Motor neuron (in vitro differentiated cells): ENCODE data around the gene WNT8B. TPM values are rescaled to one million over a fixed set of nuclear protein-coding genes. Genes with fewer than 3 reads are reported as not detected.

ENCODE experiments used
- ATAC-seq, 8 experiments: fragments of 200-7000 bp; cut with Tn5 transposase; replicated peaks in 6 of 8; 2 replicates each; pipeline ENCODE4 v1.8.0; 2021; ENCODE audit warnings: mild to moderate bottlenecking in 8 of 8, moderate library complexity in 8 of 8
- H3K27ac ChIP-seq, 2 donors: fragments of 250-450 bp; sonication (Bioruptor Pico); 2 replicates each; pipeline ENCODE4 v1.9.0; 2021; ENCODE audit warnings: antibody characterized with exemption in 2 of 2, mild to moderate bottlenecking in 2 of 2, moderate library complexity in 1 of 2
- H3K4me1 ChIP-seq, 2 donors: fragments of 250-450 bp; sonication (Bioruptor Pico); replicated peaks in 1 of 2; 2 replicates each; pipeline ENCODE4 v1.6.1; 2021; ENCODE audit warnings: antibody characterized with exemption in 2 of 2, mild to moderate bottlenecking in 2 of 2, moderate library complexity in 1 of 2
- H3K4me3 ChIP-seq, 5 donors: fragments of 250-450 bp; sonication (Bioruptor Pico); 2 replicates each; pipeline ENCODE4 v1.9.0; 2021; ENCODE audit warnings: antibody characterized with exemption in 5 of 5, mild to moderate bottlenecking in 5 of 5, moderate library complexity in 4 of 5
- WGBS, 10 experiments: fragments of 450-650 bp; shearing (Covaris generic); methylation state at CpG; one replicate each; pipeline ENCODE4 v1.0.0; 2022; 5-methylcytosine and 5-hydroxymethylcytosine counted together
- in situ Hi-C, 9 experiments: fragments of 400-800 bp; cut with MboI; loops; one replicate each; pipeline ENCODE4 v1.15.0; 2021; ENCODE audit warnings: low sequenced_read_pairs in 9 of 9, low pct_unique_long_range_greater_than_20kb in 2 of 9; ENCODE audit not compliant: unreplicated experiment in 9 of 9
- total RNA-seq, 8 experiments: library from RNA; unstranded; fragments of 300-600 nt; gene quantifications; 2 replicates each; pipeline versions ENCODE4 v1.2.3 to v1.2.4, GENCODE V29; 2022

The WNT8B gene
- total RNA-seq, 8 experiments from 2014 or later: 0.16 to 1.4 (median 0.32) TPM; not detected in 2

DNA sequence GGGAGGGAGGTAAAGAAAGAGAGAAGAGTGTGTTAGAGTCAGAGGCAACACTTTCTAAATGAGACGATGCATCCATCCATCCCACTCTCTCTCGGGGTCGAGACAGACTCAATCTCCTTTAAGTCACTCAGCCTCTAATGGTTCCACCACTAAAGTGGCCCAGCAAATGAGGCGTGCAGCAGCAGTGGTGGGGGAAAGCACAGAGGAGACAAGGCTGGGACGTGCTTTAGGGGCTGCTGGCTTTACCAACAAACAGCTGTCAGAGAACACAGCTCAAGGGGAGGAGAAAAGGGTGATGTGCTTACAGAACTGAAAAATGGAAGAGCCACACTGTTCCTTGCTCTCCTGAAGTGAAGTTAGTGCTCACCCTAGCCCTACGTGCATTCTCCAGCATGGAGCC, 61.4 kb downstream of the WNT8B start:
- Histone ChIP-seq H3K4me1 (peaks cover 10 to 16% of the 10 kb centered on the region in 2 donors), H3K27ac (no peak overlapping the region), H3K4me3 (no peak overlapping the region)
- WGBS, 10 experiments: 20 to 86% (median 80%) methylated on average over 1 of the region's 6 CpGs; no CpG with 5 or more reads in 7 of the 10 experiments
- in situ Hi-C loops: loop anchor here in 2 of 9 experiments (25.0 kb wide), 1 partner anchor 187 kb away; the partner anchor contains the start of genes PKD2L1 (in 2 of the 2) and SCD (in 2 of the 2)
- no peak for ATAC-seq

DNA sequence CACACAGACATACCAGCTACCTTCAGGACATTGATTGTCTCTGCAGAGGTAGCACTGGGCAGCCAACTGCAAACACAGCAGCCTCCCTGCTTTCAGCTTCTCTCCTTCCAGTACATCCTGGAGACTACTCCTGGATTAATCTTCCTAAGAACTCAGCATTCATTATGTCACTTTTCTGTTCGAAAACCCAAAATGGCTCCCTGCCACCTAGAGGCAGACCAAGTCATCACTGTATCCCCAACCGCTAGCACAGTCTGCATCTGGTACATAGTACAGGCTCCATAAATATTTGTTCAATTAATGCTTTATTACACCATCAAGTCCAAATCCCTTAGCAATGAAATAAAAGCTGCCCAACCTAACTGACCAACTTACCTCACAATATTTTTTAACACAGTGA, 61.8 kb downstream of the WNT8B start:
- WGBS, 10 experiments: 75 to 100% (median 95%) methylated on average over 1 to 2 of the region's 2 CpGs; no CpG with 5 or more reads in 6 of the 10 experiments
- Histone ChIP-seq H3K27ac (no peak overlapping the region), H3K4me3 (no peak overlapping the region), H3K4me1 (peaks cover 10 to 16% of the 10 kb centered on the region in 2 donors)
- in situ Hi-C loops: loop anchor here in 2 of 9 experiments (25.0 kb wide), 1 partner anchor 187 kb away; the partner anchor contains the start of genes PKD2L1 (in 2 of the 2) and SCD (in 2 of the 2)
- ATAC-seq: no peak

DNA sequence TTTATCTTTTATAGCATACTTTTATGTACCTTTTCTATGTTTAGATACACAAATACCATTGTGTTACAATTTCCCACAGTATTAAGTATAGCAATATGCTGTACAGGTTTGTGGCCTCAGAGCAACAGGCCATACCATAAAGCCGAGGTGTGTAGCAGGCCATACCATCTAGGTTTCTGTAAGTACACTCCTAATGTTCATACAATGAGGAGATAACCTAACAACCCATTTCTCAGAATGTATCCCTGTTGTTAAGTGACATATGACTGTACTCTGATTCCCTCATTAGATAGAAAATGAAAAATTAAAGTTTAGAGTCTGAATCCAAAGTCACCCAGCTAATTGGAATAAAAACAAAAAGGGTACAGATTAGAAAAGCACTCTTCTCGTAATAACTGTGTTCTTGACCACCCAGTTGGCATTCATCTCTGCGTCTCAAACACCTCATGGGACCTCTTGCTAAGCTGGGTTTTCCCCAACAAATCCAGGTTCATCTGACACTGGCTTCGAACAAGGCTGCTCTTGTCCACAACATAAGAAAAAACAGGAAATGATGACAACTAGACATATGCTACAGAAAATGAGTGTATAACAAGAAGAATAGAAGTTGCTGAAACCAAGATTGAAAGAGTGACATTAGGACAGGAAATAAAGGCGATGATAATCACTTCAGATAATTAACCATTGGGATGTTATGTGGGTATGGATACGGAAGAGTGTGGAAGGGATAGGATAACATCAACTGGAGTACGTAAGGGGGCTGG, 65.5 kb downstream of the WNT8B start:
- Histone ChIP-seq H3K4me1 (peaks cover 9 to 16% of the 10 kb centered on the region in 2 donors), H3K4me3 (peak overlapping the region; percentile 70 to 89 (median 77)), H3K27ac (peak overlapping the region in 1 of 2 donors; percentile 53)
- in situ Hi-C loops: no loop called here
- no peak for ATAC-seq
- WGBS, 10 experiments: 37 to 87% (median 77%) methylated on average over 3 to 7 of the region's 7 CpGs; no CpG with 5 or more reads in 1 of the 10 experiments

DNA sequence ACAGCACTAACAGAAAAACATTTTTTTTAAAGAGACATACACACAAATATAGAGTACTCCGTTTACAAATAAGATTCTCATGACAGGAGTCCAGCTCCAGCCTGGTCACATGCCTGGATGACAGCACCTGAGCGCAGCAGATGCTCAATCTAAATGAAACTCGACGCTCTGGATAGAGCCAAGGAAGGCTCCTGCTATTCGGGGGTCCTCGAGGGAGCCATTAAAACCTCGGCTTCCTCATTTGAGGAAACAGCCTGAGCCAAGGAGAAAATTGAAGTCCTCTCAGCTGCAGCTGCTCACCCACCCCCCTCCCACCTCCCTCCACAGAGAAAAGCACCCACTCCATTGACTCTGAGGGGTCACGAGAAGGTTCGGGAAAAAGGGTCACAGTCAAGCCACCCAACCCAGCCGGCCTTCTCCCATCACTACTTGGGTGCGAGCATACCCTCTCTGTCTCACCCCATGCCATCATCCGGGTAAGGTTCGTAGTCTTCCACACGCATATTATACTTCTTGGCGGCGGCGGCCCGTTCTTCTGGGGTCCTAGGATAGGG, 66.2 kb downstream of the WNT8B start:
- peak overlapping the region; percentile 80 to 90 for H3K27ac ChIP-seq
- in situ Hi-C loops: no loop called here
- H3K4me3 ChIP-seq: peak overlapping the region; percentile 70 to 89 (median 77)
- peak; percentile 12 to 74 (median 48) for ATAC-seq
- 0 to 40% (median 1%) methylated on average over 1 to 7 of the region's 18 CpGs; no CpG with 5 or more reads in 2 of the 10 experiments for WGBS, 10 experiments
- H3K4me1 ChIP-seq: peaks cover 9 to 16% of the 10 kb centered on the region in 2 donors

DNA sequence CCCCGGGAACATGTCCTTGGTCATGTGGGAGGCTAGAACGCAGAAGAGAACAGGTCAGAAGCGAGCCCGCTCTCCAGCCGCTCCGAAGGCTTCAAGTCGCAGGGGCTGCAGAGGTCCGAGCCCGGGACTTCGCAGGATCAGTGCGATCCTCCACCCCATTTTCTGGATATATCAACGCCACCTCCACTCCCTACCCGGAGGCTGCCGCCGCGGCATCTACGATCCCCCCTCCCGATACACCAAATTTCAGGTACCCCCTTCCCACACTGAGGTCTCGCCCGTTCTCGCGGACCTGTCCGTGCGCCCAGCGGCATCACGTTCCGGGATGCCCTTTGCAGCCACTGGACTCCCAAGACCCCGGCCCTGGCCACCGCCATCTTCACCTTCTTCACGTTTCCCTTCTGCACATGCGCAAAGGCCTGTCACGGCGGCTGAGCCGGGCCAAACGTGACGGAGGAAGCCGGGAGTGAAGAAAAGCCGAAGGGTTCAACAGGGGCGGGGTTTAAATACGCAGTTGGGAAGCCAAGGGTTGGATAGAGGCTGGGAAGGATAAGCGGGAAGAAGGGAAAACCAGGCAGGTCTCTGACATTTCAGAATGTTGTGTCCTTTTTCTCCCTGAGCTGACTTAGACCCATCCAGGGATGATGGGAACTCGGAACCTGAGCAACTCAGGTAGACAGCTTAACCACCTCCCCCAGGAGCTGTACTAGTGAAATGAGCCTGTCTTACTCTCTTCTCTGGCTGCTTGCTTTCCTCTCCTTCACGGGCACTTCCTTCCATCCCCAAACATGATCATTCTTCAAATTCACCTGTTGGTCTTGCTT, 66.9 kb downstream of the WNT8B start, which contains the start of gene NDUFB8:
Gene NDUFB8 (minus strand): TSS at position 397 of the 824 bp plus-strand sequence. CDS start 20 bp downstream, at position 377.
- WGBS, 10 experiments: 0 to 40% (median 0%) methylated on average over 1 to 19 of the region's 43 CpGs; no CpG with 5 or more reads in 3 of the 10 experiments
- peak; percentile 88 to 96 (median 92) for ATAC-seq
- H3K4me1 ChIP-seq: peaks cover 9 to 16% of the 10 kb centered on the region in 2 donors
- H3K4me3 ChIP-seq: peak within 1 kb of the TSS; percentile 70 to 89 (median 77)
- peak within 1 kb of the TSS; percentile 80 to 90 for H3K27ac ChIP-seq
- in situ Hi-C loops: no loop called here

DNA sequence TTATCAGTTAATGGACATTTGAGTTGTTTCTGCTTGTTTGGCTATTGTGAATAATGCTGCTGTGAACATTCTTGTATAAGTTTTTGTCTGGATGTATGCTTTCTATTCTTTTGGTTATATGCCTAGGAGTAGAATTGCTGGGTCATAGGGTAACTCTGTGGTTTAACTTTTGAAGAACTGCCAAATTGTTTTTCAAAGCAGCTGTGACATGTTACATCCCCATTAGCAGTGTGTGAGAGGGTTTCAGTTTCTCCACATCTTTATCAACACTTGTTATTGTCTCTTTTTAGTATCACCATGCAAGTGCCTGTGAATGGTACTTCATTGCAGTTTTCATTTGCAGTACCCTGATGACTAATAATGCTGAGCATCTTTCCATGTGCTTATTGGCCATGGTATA, 69.0 kb downstream of the WNT8B start:
- Histone ChIP-seq H3K4me1 (peaks cover 14 to 20% of the 10 kb centered on the region in 2 donors), H3K27ac (no peak overlapping the region), H3K4me3 (no peak overlapping the region)
- no peak for ATAC-seq
- in situ Hi-C loops: no loop called here

Other genes starting within 250 kb of the WNT8B start
- gene CHUK, start 233.4 kb upstream of the WNT8B start, total RNA-seq: 10 to 100 TPM in 7 of 8 experiments, 1 to 10 TPM in 1; 9.4 to 22.5 (median 15.3) TPM
- 10 to 100 TPM; 17.8 to 30.8 (median 21.4) TPM for gene CWF19L1, start 195.4 kb upstream of the WNT8B start, total RNA-seq
- gene BLOC1S2, start 176.3 kb upstream of the WNT8B start, total RNA-seq: 100 to 1,000 TPM in 1 of 8 experiments, 10 to 100 TPM in 7; 30.5 to 120 (median 66.8) TPM
- gene PKD2L1, start 132.8 kb upstream of the WNT8B start, total RNA-seq: under 1 TPM in 5 of 8 experiments, not detected in 3; 0.24 to 0.36 (median 0.29) TPM
- gene SCD, start 115.8 kb upstream of the WNT8B start, total RNA-seq: 100 to 1,000 TPM; 100 to 535 (median 198) TPM
- gene SEC31B, start 56.9 kb downstream of the WNT8B start, total RNA-seq: 10 to 100 TPM in 2 of 8 experiments, 1 to 10 TPM in 6; 3.0 to 24.0 (median 6.4) TPM
- 100 to 1,000 TPM; 247 to 398 (median 294) TPM for gene NDUFB8, start 66.9 kb downstream of the WNT8B start, total RNA-seq
- gene HIF1AN, start 72.9 kb downstream of the WNT8B start, total RNA-seq: 10 to 100 TPM in 5 of 8 experiments, 1 to 10 TPM in 3; 7.3 to 23.6 (median 11.9) TPM